ENCODE data around the gene C18orf63. TPM values are rescaled to one million over a fixed set of nuclear protein-coding genes. Genes with fewer than 3 reads are reported as not detected.

The C18orf63 gene
- total RNA-seq, 1 donor from 2014 or later, result 0.65 TPM

DNA sequence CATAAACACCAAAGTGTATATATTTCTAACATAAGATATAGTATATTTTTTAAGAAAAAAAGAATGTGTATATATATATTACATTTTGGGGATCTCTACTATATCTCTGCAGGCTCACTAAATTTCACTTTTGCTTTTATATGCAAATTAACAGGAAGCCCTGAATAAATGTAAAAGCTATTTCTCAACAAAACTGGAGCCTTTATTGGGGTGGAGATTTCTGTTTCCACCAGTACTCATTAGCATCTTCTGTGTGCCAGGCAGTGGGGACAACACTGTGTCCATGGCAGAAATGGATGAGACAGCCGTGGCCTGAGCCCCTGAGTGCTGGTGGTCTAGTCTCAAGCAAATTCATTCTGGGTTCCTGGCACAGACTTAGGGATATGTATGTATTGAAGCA lies 41.3 kb downstream of the C18orf63 start:
- no peak for DNase-seq
- Histone ChIP-seq H3K27me3 (ENCODE audit: low read depth) (no peaks in the 10 kb centered on the region), H3K36me3 (no peaks in the 10 kb centered on the region), H3K4me3 (no peak overlapping the region), H3K9me3 (no peaks in the 10 kb centered on the region), H3K4me1 (no peaks in the 10 kb centered on the region), H3K27ac (no peak overlapping the region)
- intact Hi-C loops (cut with DNase I), result no loop called here
- no peak for ATAC-seq
- TF ChIP-seq, protein P1, sequence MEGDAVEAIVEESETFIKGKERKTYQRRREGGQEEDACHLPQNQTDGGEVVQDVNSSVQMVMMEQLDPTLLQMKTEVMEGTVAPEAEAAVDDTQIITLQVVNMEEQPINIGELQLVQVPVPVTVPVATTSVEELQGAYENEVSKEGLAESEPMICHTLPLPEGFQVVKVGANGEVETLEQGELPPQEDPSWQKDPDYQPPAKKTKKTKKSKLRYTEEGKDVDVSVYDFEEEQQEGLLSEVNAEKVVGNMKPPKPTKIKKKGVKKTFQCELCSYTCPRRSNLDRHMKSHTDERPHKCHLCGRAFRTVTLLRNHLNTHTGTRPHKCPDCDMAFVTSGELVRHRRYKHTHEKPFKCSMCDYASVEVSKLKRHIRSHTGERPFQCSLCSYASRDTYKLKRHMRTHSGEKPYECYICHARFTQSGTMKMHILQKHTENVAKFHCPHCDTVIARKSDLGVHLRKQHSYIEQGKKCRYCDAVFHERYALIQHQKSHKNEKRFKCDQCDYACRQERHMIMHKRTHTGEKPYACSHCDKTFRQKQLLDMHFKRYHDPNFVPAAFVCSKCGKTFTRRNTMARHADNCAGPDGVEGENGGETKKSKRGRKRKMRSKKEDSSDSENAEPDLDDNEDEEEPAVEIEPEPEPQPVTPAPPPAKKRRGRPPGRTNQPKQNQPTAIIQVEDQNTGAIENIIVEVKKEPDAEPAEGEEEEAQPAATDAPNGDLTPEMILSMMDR (IDR thresholded peaks at IDR 0.05), result no peak

DNA sequence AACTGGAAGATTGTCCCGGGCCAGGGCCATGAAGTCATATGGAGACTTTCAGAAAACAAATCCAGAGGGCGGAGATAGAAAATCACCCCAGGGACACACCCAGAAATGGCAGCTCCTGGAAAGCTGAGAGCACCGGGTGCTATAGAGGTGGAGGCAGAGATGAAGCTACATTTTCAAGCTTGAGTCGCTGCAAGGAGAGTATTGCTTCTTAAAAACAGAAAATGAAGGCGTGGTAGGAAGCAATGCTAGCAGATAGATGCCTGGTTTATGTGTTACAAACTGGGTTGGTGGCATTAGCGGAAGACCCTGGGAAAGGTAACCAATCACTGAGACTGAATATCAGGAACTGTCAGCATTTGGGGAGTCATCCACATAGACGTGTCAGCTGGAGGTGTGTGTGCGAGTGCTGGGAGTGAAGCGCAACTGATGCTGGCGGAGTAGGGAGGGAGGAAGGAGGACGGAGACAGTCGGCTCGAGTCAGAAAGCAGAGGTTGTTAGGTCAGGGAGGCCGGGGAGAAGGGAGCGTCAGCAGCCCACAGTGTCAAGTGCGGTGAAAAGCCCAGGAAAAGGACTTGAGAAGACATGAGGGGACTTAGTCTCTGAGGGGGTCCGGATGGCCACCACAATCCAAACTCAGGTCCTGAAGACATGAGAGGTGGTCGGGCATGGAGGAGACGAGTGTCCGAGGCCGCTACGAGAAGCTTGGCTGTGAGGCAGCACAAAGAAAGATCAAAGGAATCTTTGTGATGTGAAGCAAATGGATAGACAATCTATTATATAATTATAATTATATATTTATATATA lies 45.4 kb downstream of the C18orf63 start:
- intact Hi-C loops (cut with DNase I), result no loop called here
- no peak overlapping the region for H3K27ac ChIP-seq
- DNase-seq, result no peak
- no peaks in the 10 kb centered on the region for H3K27me3 ChIP-seq (ENCODE audit: low read depth)
- H3K36me3 ChIP-seq, result no peaks in the 10 kb centered on the region
- no peaks in the 10 kb centered on the region for H3K9me3 ChIP-seq
- H3K4me3 ChIP-seq, result no peak overlapping the region
- no peak for ATAC-seq
- no peaks in the 10 kb centered on the region for H3K4me1 ChIP-seq
- TF ChIP-seq, protein P1 (IDR thresholded peaks at IDR 0.05), result no peak

DNA sequence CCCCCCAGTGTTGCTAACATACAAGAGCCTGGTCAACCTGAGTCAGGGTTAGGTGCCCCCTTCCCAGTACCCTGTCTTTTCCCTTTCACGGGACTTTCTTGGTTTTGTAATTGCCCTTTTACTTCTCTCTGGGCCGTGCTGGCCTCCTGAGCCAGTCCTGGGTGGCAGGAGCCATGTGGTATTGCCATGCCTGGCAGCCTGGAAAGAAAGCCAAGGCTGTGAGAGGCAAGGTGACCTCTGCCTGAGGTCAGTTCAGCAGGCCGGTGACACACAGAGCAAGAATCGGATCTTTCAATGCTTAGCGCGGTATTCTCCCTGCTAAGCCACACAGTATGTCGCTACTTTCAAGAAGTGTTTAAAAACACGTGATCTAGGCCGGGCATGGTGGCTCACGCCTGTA lies 52.3 kb downstream of the C18orf63 start:
- H3K4me3 ChIP-seq, result no peak overlapping the region
- no peaks in the 10 kb centered on the region for H3K36me3 ChIP-seq
- DNase-seq, result no peak
- H3K9me3 ChIP-seq, result no peaks in the 10 kb centered on the region
- no peak for ATAC-seq
- intact Hi-C loops (cut with DNase I), result no loop called here
- H3K4me1 ChIP-seq, result no peaks in the 10 kb centered on the region
- no peak overlapping the region for H3K27ac ChIP-seq
- no peaks in the 10 kb centered on the region for H3K27me3 ChIP-seq (ENCODE audit: low read depth)
- TF ChIP-seq, protein P1 (IDR thresholded peaks at IDR 0.05), result no peak

DNA sequence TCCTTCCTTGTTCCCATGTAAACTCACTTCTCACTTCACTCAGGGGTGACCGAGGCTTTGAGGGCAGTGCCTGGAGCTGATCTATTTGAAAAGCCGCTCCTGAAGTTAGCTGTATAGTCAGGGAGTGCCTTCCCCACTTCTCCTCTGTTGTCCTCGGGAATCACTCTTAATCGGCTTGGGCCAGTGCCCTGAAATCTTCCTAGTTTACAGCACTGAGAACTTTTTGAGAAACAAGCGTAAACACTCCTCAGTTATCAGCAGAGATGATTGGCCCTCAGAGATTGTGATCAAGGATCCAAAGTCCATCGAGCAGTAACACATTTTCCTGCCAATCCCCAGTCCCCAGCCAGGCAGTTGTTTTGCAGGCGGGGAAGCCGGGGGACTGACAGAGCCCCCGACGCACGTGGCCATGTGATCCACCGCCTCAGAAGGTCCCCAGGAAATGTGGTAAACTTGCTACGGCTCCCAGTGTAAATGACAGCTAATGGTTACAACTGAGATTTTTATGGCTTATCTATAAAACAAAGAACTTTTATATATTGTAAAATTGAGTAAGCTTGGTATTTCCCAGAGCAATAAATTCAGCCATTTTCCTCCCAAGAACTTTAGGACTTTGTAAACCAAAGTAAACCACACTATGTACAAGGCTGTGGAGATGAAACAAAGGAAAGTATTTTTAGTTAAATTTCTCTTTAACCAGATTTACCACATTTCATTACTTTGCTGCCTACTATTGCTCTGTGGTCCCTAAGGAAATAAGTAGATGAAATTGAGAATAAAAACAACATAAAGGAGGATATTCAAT lies 53.5 kb downstream of the C18orf63 start:
- TF ChIP-seq, protein P1 (IDR thresholded peaks at IDR 0.05), result no peak
- DNase-seq (no peak), ATAC-seq (peak; percentile 29 to 54)
- no peak overlapping the region for H3K4me3 ChIP-seq
- H3K4me1 ChIP-seq, result no peaks in the 10 kb centered on the region
- intact Hi-C loops (cut with DNase I), result no loop called here
- no peak overlapping the region for H3K27ac ChIP-seq
- no peaks in the 10 kb centered on the region for H3K27me3 ChIP-seq (ENCODE audit: low read depth)
- no peaks in the 10 kb centered on the region for H3K36me3 ChIP-seq
- no peaks in the 10 kb centered on the region for H3K9me3 ChIP-seq

DNA sequence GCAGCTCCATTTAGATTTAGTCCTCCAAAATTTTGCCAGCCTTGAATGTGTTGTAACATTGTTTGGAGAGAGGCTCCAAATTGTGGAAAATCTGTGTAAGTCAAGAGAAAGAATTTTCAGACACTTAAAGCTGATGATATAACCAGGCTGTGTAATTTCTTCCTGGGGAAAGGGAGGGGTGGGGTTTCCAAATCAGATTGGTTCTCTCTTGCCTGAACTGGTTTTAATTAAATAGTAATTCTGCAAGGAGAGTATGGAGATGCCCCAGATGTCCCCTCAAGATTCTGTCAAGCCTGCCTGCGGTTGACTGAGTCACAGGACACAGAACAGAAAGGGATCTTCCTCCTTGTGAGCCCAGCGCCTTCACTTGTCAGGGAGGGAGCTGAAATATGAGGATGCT lies 54.5 kb downstream of the C18orf63 start:
- Histone ChIP-seq H3K9me3 (no peaks in the 10 kb centered on the region), H3K4me3 (no peak overlapping the region), H3K4me1 (no peaks in the 10 kb centered on the region), H3K27ac (no peak overlapping the region), H3K36me3 (no peaks in the 10 kb centered on the region), H3K27me3 (ENCODE audit: low read depth) (no peaks in the 10 kb centered on the region)
- TF ChIP-seq, protein P1 (IDR thresholded peaks at IDR 0.05), result no peak
- peak in 1 of 2 donors; percentile 65 for ATAC-seq
- no peak for DNase-seq
- intact Hi-C loops (cut with DNase I), result no loop called here
